ENCODE data around the gene TYW3. TPM values are rescaled to one million over a fixed set of nuclear protein-coding genes. Genes with fewer than 3 reads are reported as not detected.

The TYW3 gene
- total and polyA plus RNA-seq, 2 of the 4 experiments (the other 2 are of a cell fraction) = 9.3 to 16.5 TPM

DNA sequence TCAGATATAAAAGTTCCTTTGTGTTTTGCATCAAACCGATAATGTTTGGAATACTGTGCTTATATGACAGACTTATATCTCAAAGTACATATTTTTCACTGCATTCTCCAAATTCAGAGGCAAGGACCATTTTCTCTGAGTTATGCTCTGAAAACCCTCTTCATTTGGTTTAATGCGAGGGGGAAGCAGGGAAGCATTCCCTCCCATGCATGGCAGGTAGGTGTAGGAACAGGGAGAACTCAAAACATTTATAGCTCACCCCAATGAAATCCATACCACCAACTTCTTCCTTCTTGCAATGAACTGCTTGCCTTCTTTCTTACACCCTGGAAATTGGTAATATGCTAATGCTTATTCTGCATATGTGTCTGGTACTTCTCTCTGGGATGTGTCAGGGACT, 48.7 kb upstream of the TYW3 start:
- Histone ChIP-seq H3K79me1 (ENCODE audit: low read depth in 1 of 2, low read length in 2 of 2) (no peaks in the 10 kb centered on the region), H2BK120ac (ENCODE audit: low read depth, low read length) (no peak overlapping the region), H2BK20ac (ENCODE audit: low read depth, low read length) (no peak overlapping the region), H3K4me3 (ENCODE audit: insufficient read depth, low read depth, low read length) (no peak overlapping the region), H2AFZ (replicated peaks; ENCODE audit: low read length, poor library complexity) (no peak overlapping the region), H3K27me3 (ENCODE audit: control insufficient read depth, insufficient read depth, low read length) (no peaks in the 10 kb centered on the region), H3K9me1 (ENCODE audit: insufficient read depth, low read length) (no peaks in the 10 kb centered on the region), H2BK5ac (ENCODE audit: low read depth, low read length, poor library complexity, severe bottlenecking) (no peak overlapping the region), H3K56ac (ENCODE audit: extremely low read depth, insufficient read depth, low read length) (no peak overlapping the region), H3K4me2 (ENCODE audit: low read depth, low read length) (no peak overlapping the region), H3K18ac (ENCODE audit: low read depth, low read length) (no peak overlapping the region), H4K5ac (ENCODE audit: low read depth, low read length) (no peak overlapping the region), H3K36me3 (ENCODE audit: control insufficient read depth, insufficient read depth, low read length) (no peaks in the 10 kb centered on the region), H3K9ac (ENCODE audit: low read depth, low read length) (no peak overlapping the region), H4K91ac (ENCODE audit: insufficient read depth, low read depth, low read length) (no peak overlapping the region), H2AK5ac (ENCODE audit: low read depth, low read length) (no peak overlapping the region), H2AK9ac (replicated peaks; ENCODE audit: low read depth, low read length, poor library complexity) (no peak overlapping the region), H3K27ac (ENCODE audit: insufficient read depth, low read length) (no peak overlapping the region), H3K9me3 (ENCODE audit: control insufficient read depth, insufficient read depth, low read length) (no peaks in the 10 kb centered on the region), H3K4me1 (ENCODE audit: control insufficient read depth, insufficient read depth, low read length) (no peaks in the 10 kb centered on the region), H4K8ac (ENCODE audit: low read depth in 2 of 2, low read length in 2 of 2) (no peak overlapping the region), H4K20me1 (ENCODE audit: insufficient read depth, low read length) (no peaks in the 10 kb centered on the region), H2BK15ac (ENCODE audit: low read depth, low read length) (no peak overlapping the region), H3K14ac (replicated peaks; ENCODE audit: low read depth, low read length) (no peak overlapping the region), H3K4ac (ENCODE audit: low read depth, low read length) (no peak overlapping the region), H3K23ac (ENCODE audit: low read depth, low read length) (no peak overlapping the region)
- intact Hi-C loops (cut with micrococcal nuclease) (no loop called here), in situ Hi-C loops (cut with MboI; ENCODE audit: low sequenced_read_pairs) (no loop called here), dilution Hi-C loops (cut with HindIII; ENCODE audit: low sequenced_read_pairs, unreplicated experiment) (no loop called here)
- no TSS peak for BruUV-seq (replicated peaks)
- no peak for DNase-seq
- ChIA-PET POLR2A (ENCODE audit: unreplicated experiment) (no interaction called here), CTCF (no interaction called here)
- ATAC-seq (ENCODE audit: low read depth) = no peak
- TF ChIP-seq RAD21 (IDR thresholded peaks at IDR 0.05; ENCODE audit: low read length) (no peak), CHD1 (IDR thresholded peaks at IDR 0.05; ENCODE audit: low read depth, low read length) (no peak), MAFK (IDR thresholded peaks at IDR 0.05; ENCODE audit: low read depth, low read length) (no peak), CEBPB (IDR thresholded peaks at IDR 0.05; ENCODE audit: low read depth, low read length) (no peak)
- no CpG with 5 or more reads among the region's 2 CpGs for WGBS, 2 experiments (ENCODE audit: extremely low coverage in 2 of 2, insufficient read length in 1 of 2)

Data from IMR-90 (cell line).